Measurements from ENCODE around the gene ARHGAP24.

The ARHGAP24 gene

DNA sequence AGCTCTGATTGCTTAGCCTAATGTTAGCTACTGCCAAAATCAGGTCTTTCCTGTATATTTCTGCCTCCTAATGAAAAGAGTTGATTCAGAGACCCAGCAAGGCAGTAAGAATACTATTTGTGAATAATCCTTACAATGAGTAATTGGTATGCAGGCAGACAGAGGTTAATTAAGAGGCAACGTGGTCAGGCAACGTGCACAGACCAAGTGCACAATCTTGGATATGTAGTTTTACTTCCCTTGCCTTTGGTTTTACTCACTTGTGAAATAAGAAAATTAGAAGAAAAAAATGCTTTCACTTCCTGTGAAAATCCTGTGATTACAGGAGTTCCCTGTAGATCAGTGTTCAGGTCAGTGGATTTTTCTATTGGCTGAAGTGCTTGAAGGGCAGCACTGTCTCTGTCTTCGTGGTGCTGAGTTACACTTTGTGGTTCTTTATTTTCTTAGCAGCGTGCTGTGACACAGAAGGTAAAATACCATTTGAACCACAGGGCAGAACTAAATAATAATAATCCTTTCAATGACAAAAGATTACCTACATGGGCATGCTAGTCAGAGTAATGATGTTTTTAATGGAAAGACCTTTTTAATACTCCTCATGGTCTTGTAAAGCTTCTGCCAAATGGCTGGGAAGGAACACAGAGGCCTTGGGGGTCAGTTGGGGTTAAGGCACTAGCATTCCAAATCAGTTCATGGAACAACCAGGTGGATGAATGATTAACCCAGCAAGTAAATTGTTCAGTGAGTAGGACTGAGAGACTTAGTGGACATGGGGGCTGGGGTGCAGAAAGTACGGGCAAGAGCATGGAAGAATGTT is 454.0 kb downstream of the ARHGAP24 start:
- Mint-ChIP-seq H3K9me3 (no peaks in the 10 kb centered on the region), H3K27me3 (no peaks in the 10 kb centered on the region), H3K36me3 (peaks cover 0 to 13% of the 10 kb centered on the region in 2 donors), H3K27ac (peak overlapping the region; percentile 7), H3K4me3 (peak overlapping the region; percentile 70 to 75), H3K4me1 (peaks cover 34 to 36% of the 10 kb centered on the region in 2 donors)
- DNase-seq (peak; percentile 21), ATAC-seq (replicated peaks) (peak; percentile 94 to 95)

GRCh38 chr4:85929961-85930665 is 455.2 kb downstream of the ARHGAP24 start:
- H3K4me3 Mint-ChIP-seq, result peak overlapping the region; percentile 70 to 75

GRCh38 chr4:85932500-85933290 is 457.7 kb downstream of the ARHGAP24 start:
- Mint-ChIP-seq H3K9me3 (no peaks in the 10 kb centered on the region), H3K4me3 (no peak overlapping the region), H3K4me1 (peaks cover 34 to 40% of the 10 kb centered on the region in 2 donors), H3K27me3 (no peaks in the 10 kb centered on the region), H3K27ac (no peak overlapping the region), H3K36me3 (peaks cover 0 to 11% of the 10 kb centered on the region in 2 donors)
- ATAC-seq (replicated peaks), result no peak
- DNase-seq, result no peak

More at GRCh38 chr4:85929961-85930665, 455.2 kb downstream of the ARHGAP24 start:
- Mint-ChIP-seq H3K9me3 (no peaks in the 10 kb centered on the region), H3K4me1 (peaks cover 34 to 38% of the 10 kb centered on the region in 2 donors), H3K27me3 (no peaks in the 10 kb centered on the region), H3K27ac (peak overlapping the region; percentile 84), H3K36me3 (peaks cover 0 to 10% of the 10 kb centered on the region in 2 donors)
- ATAC-seq (replicated peaks), result peak in 1 of 2 donors; percentile 23
- DNase-seq, result no peak

DNA sequence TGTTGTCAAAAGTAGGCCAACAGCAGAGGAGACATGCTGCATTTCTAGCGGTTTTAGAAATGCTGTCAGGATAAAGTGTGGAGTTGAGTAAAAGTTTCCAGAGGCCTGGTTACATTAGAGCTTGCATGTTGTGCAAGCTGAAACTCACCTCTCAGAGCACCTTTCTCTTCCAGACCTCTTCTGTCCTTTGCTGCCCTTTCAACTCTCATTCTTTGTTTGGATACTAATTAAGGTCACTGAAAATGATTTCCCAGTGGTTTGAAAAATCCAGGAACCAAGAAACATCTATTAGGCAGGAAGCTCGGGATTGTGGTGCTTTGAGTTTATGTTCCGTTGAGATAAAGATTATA is 458.3 kb downstream of the ARHGAP24 start:
- Mint-ChIP-seq H3K36me3 (peaks cover 0 to 11% of the 10 kb centered on the region in 2 donors), H3K27me3 (no peaks in the 10 kb centered on the region), H3K4me1 (peaks cover 28 to 37% of the 10 kb centered on the region in 2 donors), H3K27ac (no peak overlapping the region), H3K9me3 (no peaks in the 10 kb centered on the region), H3K4me3 (no peak overlapping the region)
- ATAC-seq (replicated peaks) (no peak), DNase-seq (no peak)

DNA sequence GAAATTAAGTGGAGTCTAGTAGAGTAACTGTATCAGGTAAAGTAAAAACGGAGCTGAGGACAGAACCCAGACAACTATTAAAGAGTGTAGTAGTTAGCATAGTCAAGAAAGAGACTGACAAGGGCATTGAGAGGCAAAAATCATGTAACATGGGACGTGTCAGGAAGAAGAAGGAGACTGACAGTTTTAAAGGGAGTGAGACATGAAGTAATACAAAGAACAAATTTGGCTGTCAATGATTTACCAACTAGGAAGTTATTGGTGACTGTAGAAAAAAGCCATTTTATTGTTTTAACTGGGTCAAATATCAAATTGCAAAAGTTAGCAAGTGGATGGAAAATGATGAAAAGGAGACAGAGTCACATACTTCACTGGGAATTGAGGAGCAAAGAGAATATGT is 462.6 kb downstream of the ARHGAP24 start:
- no peak overlapping the region for H3K27ac Mint-ChIP-seq
- H3K4me1 Mint-ChIP-seq, result peaks cover 4 to 18% of the 10 kb centered on the region in 2 donors
- no peak overlapping the region for H3K4me3 Mint-ChIP-seq
- no peaks in the 10 kb centered on the region for H3K27me3 Mint-ChIP-seq
- ATAC-seq (replicated peaks) (no peak), DNase-seq (no peak)
- H3K36me3 Mint-ChIP-seq, result peaks cover 0 to 15% of the 10 kb centered on the region in 2 donors
- H3K9me3 Mint-ChIP-seq, result no peaks in the 10 kb centered on the region

DNA sequence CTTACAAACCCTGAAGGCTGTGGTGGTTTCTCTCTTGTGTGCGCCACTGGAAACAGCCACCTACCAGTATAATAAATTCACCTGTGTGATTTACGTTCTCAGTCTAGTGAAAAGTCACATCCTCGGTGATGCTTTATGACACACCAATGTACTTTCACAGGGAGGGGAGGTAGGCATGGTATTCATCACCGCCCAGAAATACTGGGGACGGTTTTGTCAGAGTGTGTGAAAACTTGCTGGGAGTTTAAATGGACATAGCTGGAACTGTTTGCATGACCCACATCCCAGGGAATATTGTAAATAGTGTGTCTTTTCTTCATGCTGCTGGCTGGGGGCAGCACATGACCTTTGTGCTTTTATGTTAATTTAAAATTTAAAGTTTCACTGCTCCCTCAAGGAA is 463.1 kb downstream of the ARHGAP24 start:
- no peaks in the 10 kb centered on the region for H3K27me3 Mint-ChIP-seq
- peaks cover 0 to 15% of the 10 kb centered on the region in 2 donors for H3K4me1 Mint-ChIP-seq
- no peak overlapping the region for H3K4me3 Mint-ChIP-seq
- peaks cover 0 to 15% of the 10 kb centered on the region in 2 donors for H3K36me3 Mint-ChIP-seq
- ATAC-seq (replicated peaks) (no peak), DNase-seq (no peak)
- H3K9me3 Mint-ChIP-seq, result no peaks in the 10 kb centered on the region
- no peak overlapping the region for H3K27ac Mint-ChIP-seq

DNA sequence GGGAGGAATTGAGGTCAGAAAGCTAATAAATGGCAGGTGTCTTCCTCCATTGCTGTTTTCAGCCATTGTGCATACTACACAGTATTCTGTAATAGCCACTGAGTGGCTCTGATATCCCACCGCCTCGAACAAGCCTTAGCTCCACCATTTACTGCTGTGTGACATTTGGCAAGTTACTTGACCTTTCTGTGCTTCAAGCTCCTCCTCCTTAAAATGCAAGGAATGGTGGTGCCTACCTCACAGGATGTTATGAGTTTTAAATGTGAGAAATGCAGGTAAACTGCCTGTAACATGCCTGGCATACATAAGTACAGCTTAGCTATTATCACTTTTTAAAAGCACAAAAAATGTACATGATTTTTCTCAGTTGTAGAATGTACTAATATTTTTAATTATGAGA is 464.0 kb downstream of the ARHGAP24 start:
- peaks cover under 1 to 18% of the 10 kb centered on the region in 2 donors for H3K36me3 Mint-ChIP-seq

GRCh38 chr4:85939595-85939994 is 464.6 kb downstream of the ARHGAP24 start:
- no peak overlapping the region for H3K4me3 Mint-ChIP-seq
- H3K36me3 Mint-ChIP-seq, result peaks cover 5 to 21% of the 10 kb centered on the region in 2 donors
- peaks cover 0 to 12% of the 10 kb centered on the region in 2 donors for H3K4me1 Mint-ChIP-seq
- H3K9me3 Mint-ChIP-seq, result no peaks in the 10 kb centered on the region
- no peaks in the 10 kb centered on the region for H3K27me3 Mint-ChIP-seq
- no peak overlapping the region for H3K27ac Mint-ChIP-seq
- DNase-seq (no peak), ATAC-seq (replicated peaks) (no peak)

More for the DNA sequence above, 464.0 kb downstream of the ARHGAP24 start:
- Mint-ChIP-seq H3K9me3 (no peaks in the 10 kb centered on the region), H3K4me1 (peaks cover 0 to 13% of the 10 kb centered on the region in 2 donors), H3K27me3 (no peaks in the 10 kb centered on the region), H3K4me3 (no peak overlapping the region), H3K27ac (no peak overlapping the region)
- ATAC-seq (replicated peaks) (no peak), DNase-seq (no peak)

DNA sequence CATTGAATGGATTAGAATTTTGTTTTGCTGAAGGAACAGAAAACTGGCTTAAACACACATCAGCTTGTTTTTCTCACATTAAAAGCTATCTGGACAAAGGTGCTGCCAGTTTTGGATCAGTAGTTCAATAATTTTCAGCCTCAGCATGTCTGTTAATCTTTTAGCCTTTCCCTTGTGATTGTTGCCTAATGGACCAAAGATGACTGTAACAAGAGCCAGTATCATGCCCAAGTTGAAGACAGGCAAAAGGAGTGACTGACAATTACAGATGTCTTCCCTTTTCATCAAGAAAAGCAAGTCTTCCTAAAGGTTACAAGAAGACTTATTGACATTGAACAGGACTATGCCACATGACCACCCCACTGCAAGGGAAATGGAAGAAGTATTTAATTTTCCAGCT is 465.2 kb downstream of the ARHGAP24 start:
- DNase-seq (no peak), ATAC-seq (replicated peaks) (no peak)
- H3K27ac Mint-ChIP-seq, result no peak overlapping the region
- peaks cover 5 to 24% of the 10 kb centered on the region in 2 donors for H3K36me3 Mint-ChIP-seq
- no peaks in the 10 kb centered on the region for H3K27me3 Mint-ChIP-seq
- peaks cover 0 to 10% of the 10 kb centered on the region in 2 donors for H3K4me1 Mint-ChIP-seq
- no peak overlapping the region for H3K4me3 Mint-ChIP-seq
- H3K9me3 Mint-ChIP-seq, result no peaks in the 10 kb centered on the region

GRCh38 chr4:85942107-85942506 is 467.2 kb downstream of the ARHGAP24 start:
- H3K27ac Mint-ChIP-seq, result no peak overlapping the region
- no peaks in the 10 kb centered on the region for H3K27me3 Mint-ChIP-seq
- ATAC-seq (replicated peaks) (no peak), DNase-seq (no peak)
- H3K9me3 Mint-ChIP-seq, result no peaks in the 10 kb centered on the region
- no peak overlapping the region for H3K4me3 Mint-ChIP-seq
- H3K36me3 Mint-ChIP-seq, result peaks cover 5 to 27% of the 10 kb centered on the region in 2 donors
- H3K4me1 Mint-ChIP-seq, result peaks cover 0 to 11% of the 10 kb centered on the region in 2 donors

- Mint-ChIP-seq H3K36me3 (peaks cover 5 to 35% of the 10 kb centered on the region in 2 donors), H3K9me3 (no peaks in the 10 kb centered on the region), H3K4me1 (peaks cover 0 to 5% of the 10 kb centered on the region in 2 donors), H3K27me3 (no peaks in the 10 kb centered on the region), H3K4me3 (no peak overlapping the region), H3K27ac (no peak overlapping the region)
- no peak for DNase-seq
- no peak for ATAC-seq (replicated peaks)
Observed at GRCh38 chr4:85946821-85947220, 471.9 kb downstream of the ARHGAP24 start.

- H3K4me3 Mint-ChIP-seq, result no peak overlapping the region
- no peaks in the 10 kb centered on the region for H3K9me3 Mint-ChIP-seq
- H3K27ac Mint-ChIP-seq, result no peak overlapping the region
- H3K27me3 Mint-ChIP-seq, result no peaks in the 10 kb centered on the region
- H3K36me3 Mint-ChIP-seq, result peaks cover 3 to 37% of the 10 kb centered on the region in 2 donors
- H3K4me1 Mint-ChIP-seq, result peaks cover 10 to 13% of the 10 kb centered on the region in 2 donors
- ATAC-seq (replicated peaks) (no peak), DNase-seq (no peak)
Observed at GRCh38 chr4:85951099-85951498, 476.1 kb downstream of the ARHGAP24 start.

DNA sequence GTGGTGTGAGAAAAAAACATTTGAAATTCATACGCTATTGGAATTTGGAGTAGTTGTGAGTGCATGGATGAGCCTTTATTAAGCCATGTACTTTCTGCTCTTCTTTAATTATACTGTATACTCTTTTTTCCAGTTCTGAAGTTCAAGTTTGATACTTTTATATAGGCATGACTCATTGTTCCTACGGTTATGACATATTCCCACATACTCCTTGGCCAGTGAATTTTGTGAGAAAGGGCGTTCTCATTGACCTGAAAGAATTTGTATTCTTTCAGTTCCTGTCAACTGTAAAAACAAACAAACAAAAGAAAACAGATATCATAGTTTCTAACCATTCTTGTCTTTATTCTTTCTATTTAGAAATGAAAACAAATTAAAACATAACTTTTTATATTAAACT is 477.6 kb downstream of the ARHGAP24 start:
- DNase-seq (no peak), ATAC-seq (replicated peaks) (no peak)
- Mint-ChIP-seq H3K36me3 (peaks cover 5 to 32% of the 10 kb centered on the region in 2 donors), H3K27me3 (no peaks in the 10 kb centered on the region), H3K4me1 (peaks cover 8 to 10% of the 10 kb centered on the region in 2 donors), H3K4me3 (no peak overlapping the region), H3K9me3 (no peaks in the 10 kb centered on the region), H3K27ac (no peak overlapping the region)
